Myocyte (in vitro differentiated cells): ENCODE measurements around the gene GLT8D1. TPM values are rescaled to one million over a fixed set of nuclear protein-coding genes. Genes with fewer than 3 reads are reported as not detected.
"Not testable (repeated sequence)": the region's sequence is repeated elsewhere in the genome, so short reads cannot be mapped to it uniquely, and the experiment has no call there.

Experiments
- DNase-seq: peaks from one replicate; pipeline ENCODE4 v3.0.0-alpha.2; 2012; ENCODE audit warnings: low read depth
- polyA plus RNA-seq: library from polyadenylated mRNA; unstranded; fragments of >200 nt; gene quantifications from one replicate; pipeline ENCODE4 v1.2.1, GENCODE V29; 2012; ENCODE audit warnings: missing spikeins
- total RNA-seq: library from RNA; depleted of rRNA; stranded (reverse); fragments of >200 nt; gene quantifications from 2 replicates; pipeline ENCODE4 v1.2.3, GENCODE V29; 2014

Gene GLT8D1
- total RNA-seq: 84.7 and 106 TPM in 2 replicates
- 114 TPM for polyA plus RNA-seq

- DNase-seq: peak; percentile 88
These were observed at the start of gene GLT8D1, which contains the start of gene SPCS1 for GRCh38 chr3:52705688-52706686. Gene GLT8D1, minus strand, starts transcription at chr3:52705791. Its CDS starts 5,331 bp downstream, at chr3:52700460. Gene SPCS1, plus strand, starts transcription at chr3:52706106. Its CDS starts 141 bp downstream, at chr3:52706247.

GRCh38 chr3:52754373-52754772, 48.8 kb upstream of the GLT8D1 start:
- DNase-seq: no peak

- DNase-seq: no peak
These were observed 46.6 kb upstream of the GLT8D1 start for GRCh38 chr3:52752045-52752660.

- no peak for DNase-seq
These were observed 38.1 kb upstream of the GLT8D1 start for GRCh38 chr3:52743721-52744120.

- DNase-seq: no peak
These were observed 37.6 kb upstream of the GLT8D1 start for GRCh38 chr3:52743152-52743551.

- DNase-seq: peak; percentile 43
These were observed 36.9 kb upstream of the GLT8D1 start for GRCh38 chr3:52742418-52743041.

GRCh38 chr3:52739730-52740129, 34.1 kb upstream of the GLT8D1 start:
- no peak for DNase-seq

- no peak for DNase-seq
These were observed 27.8 kb upstream of the GLT8D1 start for GRCh38 chr3:52733256-52733891.

- no peak for DNase-seq
These were observed 26.0 kb upstream of the GLT8D1 start for GRCh38 chr3:52731590-52731989.

GRCh38 chr3:52730681-52731080, 25.1 kb upstream of the GLT8D1 start:
- DNase-seq: no peak

- not testable (repeated sequence) for DNase-seq
These were observed 23.2 kb upstream of the GLT8D1 start for GRCh38 chr3:52728753-52729152.

- no peak for DNase-seq
These were observed 18.9 kb upstream of the GLT8D1 start for GRCh38 chr3:52724511-52724910.

GRCh38 chr3:52723935-52724334, 18.3 kb upstream of the GLT8D1 start:
- DNase-seq: no peak

GRCh38 chr3:52722491-52722890, 16.9 kb upstream of the GLT8D1 start:
- no peak for DNase-seq

GRCh38 chr3:52721730-52722008, 16.1 kb upstream of the GLT8D1 start:
- DNase-seq: no peak

GRCh38 chr3:52721002-52721729, 15.6 kb upstream of the GLT8D1 start:
- no peak for DNase-seq

GRCh38 chr3:52719618-52720017, 14.0 kb upstream of the GLT8D1 start:
- DNase-seq: no peak

- DNase-seq: no peak
These were observed 10.2 kb upstream of the GLT8D1 start for GRCh38 chr3:52715714-52716305.

GRCh38 chr3:52714335-52715302, 9.0 kb upstream of the GLT8D1 start:
- DNase-seq: no peak
